ENCODE data around the gene NF1.

DNA sequence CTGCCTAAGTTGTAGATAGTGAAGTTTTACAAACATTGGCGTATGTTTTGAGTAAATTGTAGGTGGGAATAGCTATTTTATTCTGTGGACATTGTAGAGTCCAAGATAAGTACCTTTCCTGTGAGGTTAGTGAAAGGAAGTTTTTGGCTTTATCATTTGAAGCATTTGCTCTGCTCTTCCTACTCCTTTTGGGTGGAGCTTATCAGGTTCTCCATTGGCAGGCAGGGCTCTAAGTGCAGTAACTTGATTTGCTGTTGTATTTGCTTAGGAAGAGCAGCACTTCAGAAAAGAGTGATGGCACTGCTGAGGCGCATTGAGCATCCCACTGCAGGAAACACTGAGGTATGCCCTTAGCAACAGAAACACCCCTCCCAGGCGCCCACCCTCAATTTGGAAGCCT is 132.2 kb downstream of the NF1 start:
- TF ChIP-seq POLR2AphosphoS5 (IDR thresholded peaks at IDR 0.05; ENCODE audit: insufficient read depth in 1 of 2, low read depth in 1 of 2), result no peak
- no peak for TF ChIP-seq POLR2A (IDR thresholded peaks at IDR 0.05)
- TF ChIP-seq, protein P1, sequence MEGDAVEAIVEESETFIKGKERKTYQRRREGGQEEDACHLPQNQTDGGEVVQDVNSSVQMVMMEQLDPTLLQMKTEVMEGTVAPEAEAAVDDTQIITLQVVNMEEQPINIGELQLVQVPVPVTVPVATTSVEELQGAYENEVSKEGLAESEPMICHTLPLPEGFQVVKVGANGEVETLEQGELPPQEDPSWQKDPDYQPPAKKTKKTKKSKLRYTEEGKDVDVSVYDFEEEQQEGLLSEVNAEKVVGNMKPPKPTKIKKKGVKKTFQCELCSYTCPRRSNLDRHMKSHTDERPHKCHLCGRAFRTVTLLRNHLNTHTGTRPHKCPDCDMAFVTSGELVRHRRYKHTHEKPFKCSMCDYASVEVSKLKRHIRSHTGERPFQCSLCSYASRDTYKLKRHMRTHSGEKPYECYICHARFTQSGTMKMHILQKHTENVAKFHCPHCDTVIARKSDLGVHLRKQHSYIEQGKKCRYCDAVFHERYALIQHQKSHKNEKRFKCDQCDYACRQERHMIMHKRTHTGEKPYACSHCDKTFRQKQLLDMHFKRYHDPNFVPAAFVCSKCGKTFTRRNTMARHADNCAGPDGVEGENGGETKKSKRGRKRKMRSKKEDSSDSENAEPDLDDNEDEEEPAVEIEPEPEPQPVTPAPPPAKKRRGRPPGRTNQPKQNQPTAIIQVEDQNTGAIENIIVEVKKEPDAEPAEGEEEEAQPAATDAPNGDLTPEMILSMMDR (IDR thresholded peaks at IDR 0.05), result no peak
